Endothelial cell of umbilical vein (primary cell): ENCODE data around the gene ARNT2. TPM values are rescaled to one million over a fixed set of nuclear protein-coding genes. Genes with fewer than 3 reads are reported as not detected.

ENCODE experiments used
- BruUV-seq: library from RNA; stranded (reverse); fragments of 400-500 nt; replicated peaks from 2 replicates; lab custom pipeline; 2021; lab: Mats Ljungman, UMichigan
- CTCF ChIA-PET: fragments of 300-600, 350-600 bp; sonication (Branson Sonifier 250); formaldehyde crosslinking; loops from one replicate; lab custom pipeline; 2021; ENCODE audit warnings: antibody characterized with exemption, inconsistent platforms; lab: Charles Lee
- POLR2A ChIA-PET: fragments of 300-600, 350-600 bp; sonication (Branson Sonifier 250); formaldehyde crosslinking; loops from one replicate; lab custom pipeline; 2021; ENCODE audit warnings: antibody characterized with exemption, inconsistent platforms; lab: Charles Lee
- DNase-seq: peaks from one replicate; pipeline ENCODE4 v3.0.0-alpha.2; 2011; ENCODE audit warnings: low read depth, low spot score
- FAIRE-seq: peaks from 2 replicates; lab custom pipeline; 2011; peaks lifted over from hg19 to GRCh38; lab: Jason Lieb, UNC
- H2AFZ ChIP-seq: 2 replicates; pipeline ENCODE4 v1.6.0; 2012; ENCODE audit warnings: low read depth, low read length, control low read depth, inconsistent platforms
- H3K27ac ChIP-seq: 2 replicates; pipeline ENCODE4 v1.5.1; 2011; ENCODE audit warnings: low read depth, mild to moderate bottlenecking, control low read depth, low read length, moderate library complexity; ENCODE audit not compliant: insufficient read depth
- H3K27me3 ChIP-seq, 2 experiments: 2 replicates each; pipeline versions ENCODE4 v1.6.0 to v1.6.1; 2011; ENCODE audit warnings: low read length in 2 of 2, mixed read lengths in 1 of 2; ENCODE audit not compliant: control insufficient read depth in 2 of 2, insufficient read depth in 2 of 2
- H3K36me3 ChIP-seq, 2 experiments: 2 replicates in 1 of 2; 3 replicates in 1 of 2; pipeline ENCODE4 v1.5.1; 2011; ENCODE audit warnings: low read length in 2 of 2, mild to moderate bottlenecking in 1 of 2, moderate library complexity in 1 of 2; ENCODE audit not compliant: control insufficient read depth in 2 of 2, insufficient read depth in 2 of 2; ENCODE audit errors: extremely low read depth in 1 of 2
- H3K4me1 ChIP-seq: 3 replicates; pipeline ENCODE4 v1.5.1; 2011; ENCODE audit warnings: mild to moderate bottlenecking, low read length; ENCODE audit not compliant: control insufficient read depth, insufficient read depth; ENCODE audit errors: extremely low read depth
- H3K4me2 ChIP-seq: 2 replicates; pipeline ENCODE4 v1.6.1; 2011; ENCODE audit warnings: low read length, control low read depth, mixed read lengths; ENCODE audit not compliant: insufficient read depth
- H3K4me3 ChIP-seq, 3 experiments: fragments of 200-600 bp in 1 of 3; sonication (generic), shearing (Covaris generic) in 1 of 3; replicated peaks in 1 of 3; 2 replicates each; pipeline ENCODE4 v1.5.1; 2011 to 2016; ENCODE audit warnings: control low read depth in 3 of 3, low read length in 3 of 3, mild to moderate bottlenecking in 2 of 3, inconsistent platforms in 1 of 3, low read depth in 1 of 3, moderate library complexity in 1 of 3; ENCODE audit not compliant: insufficient read depth in 1 of 3
- H3K79me2 ChIP-seq: 2 replicates; pipeline ENCODE4 v1.6.0; 2012; ENCODE audit warnings: low read length, inconsistent platforms; ENCODE audit not compliant: control insufficient read depth, insufficient read depth
- H3K9ac ChIP-seq: replicated peaks from 2 replicates; pipeline ENCODE3; 2011; ENCODE audit warnings: low read length, control low read depth; ENCODE audit not compliant: insufficient read depth; ENCODE audit errors: extremely low read depth
- H3K9me1 ChIP-seq: replicated peaks from 3 replicates; pipeline ENCODE4 v1.6.0; 2011; ENCODE audit warnings: mild to moderate bottlenecking, low read length; ENCODE audit not compliant: control insufficient read depth, insufficient read depth; ENCODE audit errors: extremely low read depth
- H3K9me3 ChIP-seq: replicated peaks from 2 replicates; pipeline ENCODE4 v1.5.1; 2012; ENCODE audit warnings: low read length, inconsistent platforms; ENCODE audit not compliant: control insufficient read depth, insufficient read depth
- H4K20me1 ChIP-seq: replicated peaks from 2 replicates; pipeline ENCODE3; 2011; ENCODE audit warnings: mild to moderate bottlenecking, low read length; ENCODE audit not compliant: control insufficient read depth, insufficient read depth; ENCODE audit errors: extremely low read depth
- CTCF ChIP-seq, 2 donors: IDR thresholded peaks; 1 replicate in 1 of 2; 2 replicates in 1 of 2; pipeline ENCODE4 v1.5.1; 2011; ENCODE audit warnings: low read length in 2 of 2, mild to moderate bottlenecking in 2 of 2, moderate library complexity in 2 of 2, control low read depth in 1 of 2, inconsistent platforms in 1 of 2, low read depth in 1 of 2; ENCODE audit not compliant: insufficient read depth in 1 of 2; ENCODE audit errors: extremely low read depth in 1 of 2
- EZH2 ChIP-seq: IDR thresholded peaks from 2 replicates; pipeline ENCODE4 v1.6.1; 2012; ENCODE audit warnings: borderline replicate concordance, low read depth, mild to moderate bottlenecking, moderate library complexity, low read length, inconsistent platforms; ENCODE audit not compliant: severe bottlenecking
- FOS ChIP-seq: IDR thresholded peaks from 2 replicates; pipeline ENCODE4 v1.6.1; 2011; ENCODE audit warnings: mild to moderate bottlenecking, low read length, moderate library complexity, borderline replicate concordance; ENCODE audit not compliant: insufficient read depth
- GATA2 ChIP-seq: IDR thresholded peaks from 2 replicates; pipeline ENCODE4 v1.7.0; 2011; ENCODE audit warnings: low read depth, mild to moderate bottlenecking, moderate library complexity, mixed read lengths, low read length; ENCODE audit not compliant: insufficient read length, insufficient read depth
- JUN ChIP-seq: IDR thresholded peaks from 2 replicates; pipeline ENCODE4 v1.6.1; 2011; ENCODE audit warnings: borderline replicate concordance, low read depth; ENCODE audit not compliant: insufficient read length, insufficient read depth
- MAX ChIP-seq: IDR thresholded peaks from 2 replicates; pipeline ENCODE4 v1.6.1; 2011; ENCODE audit not compliant: insufficient read depth, insufficient read length
- MYC ChIP-seq: IDR thresholded peaks from one replicate; pipeline ENCODE4 v1.6.1; 2011; ENCODE audit warnings: mild to moderate bottlenecking, low read depth, low read length
- POLR2A ChIP-seq: IDR thresholded peaks from 2 replicates; pipeline ENCODE4 v1.6.1; 2012; ENCODE audit warnings: low read depth, mild to moderate bottlenecking, control low read depth, low read length
- POLR2AphosphoS5 ChIP-seq: IDR thresholded peaks from 2 replicates; pipeline ENCODE4 v1.6.1; 2012; ENCODE audit warnings: low read depth, mild to moderate bottlenecking, control low read depth, low read length, moderate library complexity; ENCODE audit not compliant: insufficient read depth
- dilution Hi-C: fragments of 300-500 bp; cut with MboI; formaldehyde crosslinking; loops from one replicate; pipeline ENCODE4 v1.15.0; 2019; ENCODE audit warnings: low sequenced_read_pairs; ENCODE audit not compliant: extremely low pct_ligation_motif_present
- intact Hi-C: fragments of 100-400 bp; cut with micrococcal nuclease; formaldehyde crosslinking; loops from one replicate; pipeline ENCODE4 v1.10.0; 2022
- polyA plus RNA-seq, 4 experiments: library from polyadenylated mRNA; depleted of rRNA in 3 of 4; stranded (reverse) in 3 of 4; unstranded in 1 of 4; fragments of >200 nt; gene quantifications; 2 replicates each; pipeline versions ENCODE4 v1.2.1 to v1.2.3, GENCODE V29; 2011 to 2012; ENCODE audit warnings: missing spikeins in 1 of 4
- total RNA-seq: library from RNA; stranded (reverse); gene quantifications from 2 replicates; pipeline ENCODE4 v1.2.3, GENCODE V29; 2021

The ARNT2 gene
- total and polyA plus RNA-seq, 2 donors (not counting 3 experiments of a cell fraction or from before 2014, with no cell fraction given) = 0.03 to 0.20 TPM

- H3K27me3 ChIP-seq = no peaks in the 10 kb centered on the region
- H4K20me1 ChIP-seq = no peaks in the 10 kb centered on the region
- FAIRE-seq (no peak), DNase-seq (no peak)
- H3K4me2 ChIP-seq = no peak overlapping the region
- ChIA-PET CTCF (interaction anchor here (0.7 kb wide), 2 partner anchors 258 to 986 kb away, joined by 3 read pairs; no protein-coding TSS in a partner anchor), POLR2A (no interaction called here)
- H3K4me1 ChIP-seq = no peaks in the 10 kb centered on the region
- H3K9me3 ChIP-seq = no peaks in the 10 kb centered on the region
- no TSS peak for BruUV-seq
- dilution Hi-C loops (no loop called here), intact Hi-C loops (no loop called here)
- no peak overlapping the region for H3K4me3 ChIP-seq
- H3K9me1 ChIP-seq = no peaks in the 10 kb centered on the region
- no peak overlapping the region for H2AFZ ChIP-seq
- H3K9ac ChIP-seq = no peak overlapping the region
- no peak overlapping the region for H3K27ac ChIP-seq
- TF ChIP-seq MYC (no peak), GATA2 (no peak), FOS (no peak), CTCF (IDR thresholded peaks at IDR 0.05; ENCODE audit: extremely low read depth in 1 of 2, insufficient read depth in 1 of 2, low read depth in 1 of 2, low read length in 2 of 2) (no peak), JUN (no peak), POLR2AphosphoS5 (no peak), MAX (no peak), POLR2A (no peak), EZH2 (no peak)
- H3K79me2 ChIP-seq = no peaks in the 10 kb centered on the region
- no peaks in the 10 kb centered on the region for H3K36me3 ChIP-seq
These were observed 114.3 kb downstream of the ARNT2 start for GRCh38 chr15:80518522-80518921.
